ENCODE measurements around the gene PLXDC2. TPM values are rescaled to one million over a fixed set of nuclear protein-coding genes. Genes with fewer than 3 reads are reported as not detected.
"Not testable (repeated sequence)": the region's sequence is repeated elsewhere in the genome, so short reads cannot be mapped to it uniquely, and the experiment has no call there.

Gene PLXDC2
- total RNA-seq, 2 experiments from 2014 or later = not detected

GRCh38 chr10:19987931-19988330 lies 171.7 kb downstream of the PLXDC2 start:
- CTCF ChIA-PET = no interaction called here
- H3K36me3 Mint-ChIP-seq (ENCODE audit: low read depth) = no peaks in the 10 kb centered on the region
- H3K27ac Mint-ChIP-seq = no peak overlapping the region
- H3K4me3 Mint-ChIP-seq = no peak overlapping the region
- no peaks in the 10 kb centered on the region for H3K27me3 Mint-ChIP-seq
- POLR2A ChIA-PET = no interaction called here
- ATAC-seq (no peak), DNase-seq (no peak)
- no peak for TF ChIP-seq CTCF (IDR thresholded peaks at IDR 0.05)
- intact Hi-C loops (cut with micrococcal nuclease) = no loop called here
- no peaks in the 10 kb centered on the region for H3K9me3 Mint-ChIP-seq
- H3K4me1 Mint-ChIP-seq (ENCODE audit: low read depth) = no peaks in the 10 kb centered on the region

GRCh38 chr10:19993714-19994315 lies 177.6 kb downstream of the PLXDC2 start:
- Mint-ChIP-seq H3K4me1 (ENCODE audit: low read depth) (no peaks in the 10 kb centered on the region), H3K4me3 (no peak overlapping the region), H3K27me3 (no peaks in the 10 kb centered on the region), H3K9me3 (peaks cover 1% of the 10 kb centered on the region), H3K36me3 (ENCODE audit: low read depth) (no peaks in the 10 kb centered on the region), H3K27ac (no peak overlapping the region)
- intact Hi-C loops (cut with micrococcal nuclease) = no loop called here
- DNase-seq (no peak), ATAC-seq (no peak)
- POLR2A ChIA-PET = no interaction called here
- CTCF ChIA-PET = no interaction called here
- TF ChIP-seq CTCF (IDR thresholded peaks at IDR 0.05) = no peak

GRCh38 chr10:19998482-19998881 lies 182.2 kb downstream of the PLXDC2 start:
- ChIA-PET POLR2A (no interaction called here), CTCF (no interaction called here)
- Mint-ChIP-seq H3K27me3 (no peaks in the 10 kb centered on the region), H3K9me3 (peaks cover 1% of the 10 kb centered on the region), H3K4me1 (ENCODE audit: low read depth) (no peaks in the 10 kb centered on the region), H3K4me3 (no peak overlapping the region), H3K27ac (no peak overlapping the region), H3K36me3 (ENCODE audit: low read depth) (no peaks in the 10 kb centered on the region)
- intact Hi-C loops (cut with micrococcal nuclease) = no loop called here
- ATAC-seq = no peak
- no peak for TF ChIP-seq CTCF (IDR thresholded peaks at IDR 0.05)
- DNase-seq = no peak

- ChIA-PET CTCF (no interaction called here), POLR2A (no interaction called here)
- ATAC-seq = no peak
- Mint-ChIP-seq H3K27me3 (no peaks in the 10 kb centered on the region), H3K4me3 (no peak overlapping the region), H3K36me3 (ENCODE audit: low read depth) (no peaks in the 10 kb centered on the region), H3K9me3 (peaks cover 1% of the 10 kb centered on the region), H3K4me1 (ENCODE audit: low read depth) (no peaks in the 10 kb centered on the region), H3K27ac (no peak overlapping the region)
- no peak for DNase-seq
- TF ChIP-seq CTCF (IDR thresholded peaks at IDR 0.05) = no peak
- intact Hi-C loops (cut with micrococcal nuclease) = no loop called here
Observed at GRCh38 chr10:19999431-19999830, 183.2 kb downstream of the PLXDC2 start.

GRCh38 chr10:20002026-20002425 lies 185.8 kb downstream of the PLXDC2 start:
- H3K4me3 Mint-ChIP-seq; POLR2A ChIA-PET; H3K27me3 Mint-ChIP-seq; ATAC-seq; intact Hi-C loops (cut with micrococcal nuclease); H3K9me3 Mint-ChIP-seq; DNase-seq; H3K36me3 Mint-ChIP-seq (ENCODE audit: low read depth); H3K27ac Mint-ChIP-seq; CTCF ChIA-PET; H3K4me1 Mint-ChIP-seq (ENCODE audit: low read depth): not testable (repeated sequence)

- DNase-seq (no peak), ATAC-seq (no peak)
- POLR2A ChIA-PET = no interaction called here
- H3K27ac Mint-ChIP-seq = no peak overlapping the region
- H3K4me1 Mint-ChIP-seq (ENCODE audit: low read depth) = no peaks in the 10 kb centered on the region
- H3K4me3 Mint-ChIP-seq = no peak overlapping the region
- no peaks in the 10 kb centered on the region for H3K36me3 Mint-ChIP-seq (ENCODE audit: low read depth)
- intact Hi-C loops (cut with micrococcal nuclease) = no loop called here
- H3K27me3 Mint-ChIP-seq = no peaks in the 10 kb centered on the region
- H3K9me3 Mint-ChIP-seq = no peaks in the 10 kb centered on the region
- no peak for TF ChIP-seq CTCF (IDR thresholded peaks at IDR 0.05)
- CTCF ChIA-PET = no interaction called here
Observed at GRCh38 chr10:20002657-20003056, 186.4 kb downstream of the PLXDC2 start.
